Stimulated activated CD4-positive, alpha-beta T cell treated with anti-CD3 and anti-CD28 coated beads, Interleukin-4, amount 100 ng/mL, for 1 hour (primary cell): ENCODE results near the gene HAVCR1.

ENCODE experiments used
- DNase-seq: peaks from one replicate; pipeline ENCODE4 v3.0.0-alpha.2; 2020

The HAVCR1 gene

DNA sequence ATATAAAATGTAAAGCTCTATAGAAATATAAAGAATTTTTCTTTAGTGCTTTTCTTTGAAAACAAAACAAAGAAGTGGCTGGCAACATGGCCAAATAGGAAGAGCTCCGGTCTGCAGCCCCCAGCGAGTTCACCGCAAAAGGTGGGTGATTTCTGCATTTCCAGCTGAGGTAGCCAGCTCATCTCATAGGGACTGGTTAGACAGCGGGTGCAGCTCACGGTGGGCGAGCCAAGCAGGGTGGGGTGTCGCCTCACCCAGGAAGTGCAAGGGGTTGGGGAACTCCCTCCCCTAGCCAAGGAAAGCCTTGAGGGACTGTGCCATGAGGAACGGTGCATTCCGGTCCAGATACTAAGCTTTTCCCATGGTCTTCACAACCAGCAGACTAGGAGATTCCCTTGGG, 74.9 kb downstream of the HAVCR1 start:
- no peak for DNase-seq

DNA sequence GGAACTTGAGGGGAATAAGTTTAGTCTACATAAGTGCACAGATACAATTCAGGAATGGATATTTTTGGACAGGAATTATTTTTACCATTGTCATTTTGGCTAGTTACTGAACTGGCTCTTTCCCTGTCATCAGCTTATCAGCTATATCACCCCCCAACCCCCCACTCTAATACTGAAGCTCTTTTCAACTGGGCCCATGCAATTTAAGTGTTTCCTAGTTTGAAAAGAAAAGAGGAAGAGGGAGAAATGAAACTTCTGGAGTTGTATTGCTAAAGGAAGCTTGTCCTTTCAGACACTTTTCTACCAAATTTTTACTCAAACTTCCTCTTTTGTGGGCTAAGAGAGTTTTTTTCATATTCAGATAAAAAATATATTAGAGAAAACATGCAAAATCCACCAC, 77.4 kb downstream of the HAVCR1 start:
- no peak for DNase-seq
